H4 (cell line): ENCODE data around the gene ZW10. TPM values are rescaled to one million over a fixed set of nuclear protein-coding genes. Genes with fewer than 3 reads are reported as not detected.
A peak's percentile ranks its signal among the peaks of the same experiment; 100 is the strongest.
"Not testable (repeated sequence)": the region's sequence is repeated elsewhere in the genome, so short reads cannot be mapped to it uniquely, and the experiment has no call there.

ENCODE experiments used
- DNase-seq: peaks from one replicate; pipeline ENCODE4 v3.0.0-alpha.2; 2015; ENCODE audit warnings: low spot score
- total RNA-seq: library from RNA; depleted of rRNA; stranded (reverse); fragments of >200 nt; shearing (Covaris generic); gene quantifications from 2 replicates; pipeline ENCODE4 v1.2.3, GENCODE V29; 2014; rRNA removed

Gene ZW10, protein sequence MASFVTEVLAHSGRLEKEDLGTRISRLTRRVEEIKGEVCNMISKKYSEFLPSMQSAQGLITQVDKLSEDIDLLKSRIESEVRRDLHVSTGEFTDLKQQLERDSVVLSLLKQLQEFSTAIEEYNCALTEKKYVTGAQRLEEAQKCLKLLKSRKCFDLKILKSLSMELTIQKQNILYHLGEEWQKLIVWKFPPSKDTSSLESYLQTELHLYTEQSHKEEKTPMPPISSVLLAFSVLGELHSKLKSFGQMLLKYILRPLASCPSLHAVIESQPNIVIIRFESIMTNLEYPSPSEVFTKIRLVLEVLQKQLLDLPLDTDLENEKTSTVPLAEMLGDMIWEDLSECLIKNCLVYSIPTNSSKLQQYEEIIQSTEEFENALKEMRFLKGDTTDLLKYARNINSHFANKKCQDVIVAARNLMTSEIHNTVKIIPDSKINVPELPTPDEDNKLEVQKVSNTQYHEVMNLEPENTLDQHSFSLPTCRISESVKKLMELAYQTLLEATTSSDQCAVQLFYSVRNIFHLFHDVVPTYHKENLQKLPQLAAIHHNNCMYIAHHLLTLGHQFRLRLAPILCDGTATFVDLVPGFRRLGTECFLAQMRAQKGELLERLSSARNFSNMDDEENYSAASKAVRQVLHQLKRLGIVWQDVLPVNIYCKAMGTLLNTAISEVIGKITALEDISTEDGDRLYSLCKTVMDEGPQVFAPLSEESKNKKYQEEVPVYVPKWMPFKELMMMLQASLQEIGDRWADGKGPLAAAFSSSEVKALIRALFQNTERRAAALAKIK
- total RNA-seq: 31.0 and 35.1 TPM in 2 replicates

DNA sequence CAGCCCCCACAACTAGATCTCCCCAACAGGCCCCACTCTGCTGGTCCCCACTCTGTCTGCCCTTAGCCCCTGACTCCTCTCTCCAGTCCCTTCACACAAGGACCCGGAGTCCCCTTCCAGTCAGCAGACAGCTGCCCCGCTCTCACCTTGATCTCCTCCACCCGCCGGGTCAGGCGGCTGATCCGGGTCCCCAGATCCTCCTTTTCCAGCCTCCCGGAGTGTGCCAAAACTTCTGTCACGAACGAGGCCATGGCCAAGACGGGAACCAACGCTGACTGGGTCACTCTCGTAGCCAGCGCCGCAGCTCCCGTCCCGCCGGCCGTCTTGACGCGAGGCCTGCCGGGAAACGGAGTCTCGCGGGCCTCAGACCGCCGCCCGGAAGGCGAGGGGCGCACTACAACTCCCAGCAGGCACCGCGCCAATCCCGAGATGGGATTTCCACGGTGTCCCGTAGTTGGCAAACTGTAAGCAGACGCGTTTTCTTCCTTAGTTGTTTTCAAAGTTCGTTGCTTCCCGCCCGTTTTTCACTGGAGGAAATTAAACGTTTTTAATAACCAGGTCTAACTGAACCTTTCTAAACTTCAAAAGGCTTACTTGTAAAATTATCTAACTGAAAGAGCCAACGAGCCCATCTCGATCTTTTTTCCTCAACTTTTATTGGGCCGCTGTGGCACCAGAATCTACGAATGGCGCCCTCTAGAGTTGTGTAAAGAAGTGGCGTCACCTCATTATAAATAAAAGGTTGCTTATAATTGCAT lies at the start of gene ZW10:
Gene ZW10 (minus strand): TSS at position 277 of the 758 bp plus-strand sequence. CDS start 26 bp downstream, at position 251.
- peak; percentile 95 for DNase-seq

DNA sequence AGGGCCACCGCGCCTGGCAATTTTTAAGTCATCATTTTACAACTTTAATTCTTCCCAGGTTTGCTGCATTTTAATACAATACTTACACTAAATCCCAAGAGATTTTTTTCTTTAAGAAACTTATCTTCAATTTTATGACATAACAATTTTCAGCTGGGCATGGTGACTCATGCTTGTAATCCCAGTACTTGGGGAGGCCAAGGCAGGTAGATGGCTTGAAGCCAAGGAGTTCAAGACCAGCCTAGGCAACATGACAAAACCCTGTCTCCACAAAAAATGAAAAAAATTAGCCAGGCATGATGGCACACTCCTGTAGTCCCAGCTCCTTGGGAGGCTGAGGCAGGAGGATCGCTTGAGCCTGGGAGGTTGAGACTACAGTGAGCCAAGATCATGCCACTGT lies 44.9 kb upstream of the ZW10 start:
- DNase-seq: no peak

DNA sequence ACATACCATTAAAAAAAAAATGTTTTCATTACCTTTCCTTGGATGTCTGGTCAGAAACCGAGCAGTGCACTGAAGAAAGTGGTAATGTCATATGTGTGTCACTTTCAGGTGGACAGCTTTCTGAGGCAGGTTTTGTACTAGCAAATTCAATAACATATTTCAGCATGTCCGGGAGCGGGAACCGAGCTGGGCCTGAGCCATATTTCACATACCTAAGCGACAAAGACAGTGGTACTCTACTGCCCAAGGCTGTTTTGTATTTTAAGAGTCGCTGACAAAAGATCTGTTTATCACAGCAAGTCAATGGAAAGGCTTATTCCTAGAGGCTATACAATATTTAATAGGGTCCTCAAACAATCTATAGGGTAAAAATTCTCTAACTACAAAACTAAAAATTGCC lies 44.1 kb upstream of the ZW10 start:
- no peak for DNase-seq

DNA sequence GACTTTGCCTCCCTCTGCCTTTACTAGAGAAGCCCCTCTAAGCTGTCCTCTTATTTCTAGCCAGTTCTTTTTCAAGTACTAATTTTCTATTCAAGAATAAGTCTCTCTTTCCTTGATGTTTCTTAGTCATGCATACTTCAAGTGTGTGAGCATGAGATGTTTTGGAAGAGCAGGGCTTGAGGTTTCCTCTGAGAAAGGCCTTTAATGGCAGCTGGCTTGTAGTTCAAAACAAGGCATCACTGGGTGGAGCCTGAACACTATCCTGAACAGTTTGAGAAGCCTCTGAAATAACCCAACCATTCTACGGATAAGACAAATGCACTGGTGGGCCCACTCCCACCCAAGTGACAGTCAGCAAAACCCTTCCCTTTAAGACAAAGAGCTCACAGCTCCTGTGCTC lies 43.7 kb upstream of the ZW10 start:
- DNase-seq: no peak

DNA sequence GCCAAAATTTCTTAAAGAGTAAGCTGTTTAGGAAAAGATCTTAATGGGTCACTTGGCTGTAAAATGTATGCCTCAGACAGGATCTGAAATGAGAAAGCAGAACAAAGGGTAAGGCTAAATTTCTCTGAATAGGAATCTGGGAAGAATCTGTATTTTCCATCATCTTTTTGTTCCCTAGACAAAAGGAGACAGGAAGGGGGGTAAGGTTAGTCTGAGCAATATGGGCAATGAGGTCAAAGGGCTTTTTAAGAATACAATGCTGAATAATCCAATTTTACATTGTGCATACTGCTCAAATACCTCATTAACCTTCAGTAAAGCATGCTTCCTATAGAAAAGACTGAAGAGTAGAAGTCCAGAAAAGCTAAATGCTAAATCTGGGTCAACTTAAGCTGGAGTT lies 40.7 kb upstream of the ZW10 start:
- DNase-seq: no peak

DNA sequence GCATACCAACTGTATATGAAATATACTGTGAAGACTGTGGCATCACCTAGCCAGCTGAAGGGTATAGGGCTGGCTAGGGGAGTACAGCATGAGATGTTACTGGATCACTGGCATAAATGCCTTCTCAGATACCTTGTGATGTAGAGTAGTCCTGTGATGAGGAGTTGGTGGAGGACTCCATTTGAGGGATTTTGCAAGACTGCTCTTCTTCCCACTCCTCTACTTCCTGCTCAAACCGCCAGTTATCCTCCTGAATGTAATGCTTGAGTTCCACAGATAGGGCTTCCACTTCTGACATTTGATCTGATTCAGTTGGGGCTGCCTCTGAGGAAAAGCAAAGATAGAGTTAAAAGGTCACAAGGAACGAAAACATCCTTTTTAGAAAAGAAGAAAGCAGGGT lies 35.4 kb upstream of the ZW10 start:
- DNase-seq: no peak

DNA sequence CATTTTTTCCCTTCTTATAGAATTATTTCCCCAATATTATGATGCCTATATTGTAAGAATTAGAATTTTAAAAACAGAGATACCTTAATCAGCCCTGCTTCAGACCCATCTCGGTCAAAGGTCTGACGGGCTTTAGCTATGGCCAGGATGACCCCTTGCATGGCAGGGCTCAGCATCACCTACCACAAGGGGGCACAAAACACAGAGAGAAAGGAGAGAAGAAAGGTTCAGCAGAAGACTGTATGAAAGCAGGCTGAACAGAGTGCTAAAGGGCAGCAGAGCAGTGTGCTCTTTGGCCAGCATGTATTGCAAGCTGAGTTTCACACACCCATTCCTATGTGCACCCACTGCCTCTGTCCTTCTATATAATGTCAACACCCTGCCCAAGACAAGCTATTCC lies 32.9 kb upstream of the ZW10 start:
- DNase-seq: peak; percentile 27

DNA sequence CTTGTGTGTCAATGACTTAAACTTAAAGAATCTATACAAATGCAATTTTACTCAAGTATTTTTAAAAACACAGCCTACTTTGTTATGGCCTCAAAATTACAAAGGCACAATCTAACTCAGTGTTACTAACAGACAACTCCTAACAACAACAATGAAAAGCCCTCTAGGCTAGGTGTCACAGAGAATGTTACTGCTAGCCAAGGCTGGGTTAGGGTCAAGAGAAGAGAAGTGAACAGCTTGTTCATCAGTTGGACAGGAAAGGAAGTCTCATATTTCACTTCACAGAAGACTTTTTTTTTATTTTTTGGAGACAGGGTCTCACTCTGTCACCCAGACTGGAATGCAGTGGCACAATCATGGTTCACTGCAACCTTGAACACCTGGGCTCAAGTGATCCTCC lies 32.1 kb upstream of the ZW10 start:
- no peak for DNase-seq

DNA sequence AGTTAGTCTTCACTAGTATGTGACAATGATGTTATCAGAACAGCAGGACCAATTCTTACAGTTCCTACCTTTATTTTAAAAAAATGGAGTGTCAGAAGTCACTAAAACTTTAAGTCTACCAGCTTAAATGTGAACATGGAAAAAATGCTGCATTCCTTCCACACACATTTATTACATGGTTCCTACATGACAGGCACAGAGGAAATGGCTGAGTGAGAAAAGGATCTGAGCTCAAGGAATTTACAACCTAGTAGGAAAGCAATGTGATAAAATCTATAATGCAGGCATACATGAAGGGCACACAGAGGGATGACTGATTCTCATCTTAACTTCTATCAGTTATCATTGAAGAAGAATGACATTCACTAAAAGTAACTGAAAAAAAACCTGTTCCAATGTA lies 29.1 kb upstream of the ZW10 start:
- DNase-seq: no peak

DNA sequence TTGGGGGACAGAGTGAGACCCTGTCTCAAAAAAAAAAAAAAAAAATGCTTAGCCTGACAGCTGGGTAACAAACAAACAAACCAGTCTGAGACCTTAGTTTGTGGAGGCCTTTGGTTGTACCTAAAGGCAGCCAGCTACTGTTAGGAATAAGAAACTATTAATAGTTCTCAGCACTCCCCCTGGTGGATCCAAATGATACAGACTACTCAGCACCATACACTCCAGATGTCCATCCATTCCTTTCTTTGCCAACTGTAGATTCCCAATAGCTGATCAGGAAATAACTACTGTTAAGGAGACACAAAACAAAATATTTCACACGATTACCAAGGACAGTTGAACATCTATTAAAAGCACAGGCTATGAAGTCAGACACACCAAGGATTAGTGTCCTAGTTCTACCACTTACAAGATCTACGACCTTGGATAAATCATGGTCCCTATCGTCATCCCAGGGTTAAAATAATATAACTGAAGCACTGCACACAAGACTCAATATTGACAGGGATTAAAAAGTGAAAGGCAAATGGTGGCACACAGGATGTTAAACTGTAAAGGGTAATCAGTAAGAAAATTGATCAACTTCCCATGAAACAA lies 23.3 kb upstream of the ZW10 start:
- peak; percentile 41 for DNase-seq

DNA sequence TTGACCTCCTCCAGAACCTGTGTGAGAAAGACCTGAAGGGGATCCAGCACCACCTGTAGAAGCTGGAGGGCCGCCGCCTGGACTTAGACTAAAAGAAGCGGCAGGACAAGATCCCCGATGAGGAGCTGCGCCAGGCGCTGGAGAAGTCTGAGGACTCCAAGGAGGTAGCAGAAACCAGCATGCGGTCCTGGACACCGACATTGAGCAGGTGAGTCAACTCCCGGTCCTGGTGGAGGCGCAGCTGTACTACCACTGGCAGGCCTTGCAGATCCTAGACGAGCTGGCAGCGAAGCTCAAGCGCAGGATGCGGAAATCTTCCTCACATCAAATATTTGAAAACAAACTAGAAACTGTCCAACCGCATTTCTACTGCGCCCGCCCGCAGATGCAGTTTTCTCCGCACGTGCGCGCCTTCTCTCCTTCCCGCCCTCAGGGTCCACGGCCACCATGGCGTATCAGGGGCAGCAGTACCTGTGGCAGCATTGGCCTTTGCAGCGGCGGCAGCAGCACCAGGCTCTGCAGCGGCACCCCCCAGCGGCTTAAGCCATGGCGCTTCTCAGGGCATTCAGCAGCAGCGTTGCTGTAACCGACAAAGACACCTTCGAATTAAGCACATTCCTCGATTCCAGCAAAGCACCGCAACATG lies 16.3 kb upstream of the ZW10 start:
- no peak for DNase-seq

DNA sequence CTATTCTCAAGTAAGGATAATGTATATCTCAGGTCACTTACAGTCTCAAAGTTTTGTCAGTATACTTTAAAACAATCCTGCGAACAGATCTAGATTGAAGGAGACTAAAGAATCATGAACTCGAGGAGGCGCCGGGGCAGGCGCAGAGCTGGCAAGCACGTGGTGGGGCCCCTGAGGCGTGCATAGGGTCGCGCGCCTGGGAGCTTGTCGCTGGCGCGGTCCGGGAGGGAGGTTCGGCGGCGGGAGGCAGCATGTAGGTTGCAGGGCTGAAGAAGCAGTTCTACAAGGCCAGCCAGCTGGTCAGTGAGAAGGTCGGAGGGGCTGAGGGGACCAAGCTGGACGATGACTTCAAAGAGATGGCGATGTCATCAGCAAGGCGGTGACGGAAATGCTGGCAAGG lies 15.5 kb upstream of the ZW10 start:
- DNase-seq: not testable (repeated sequence)

DNA sequence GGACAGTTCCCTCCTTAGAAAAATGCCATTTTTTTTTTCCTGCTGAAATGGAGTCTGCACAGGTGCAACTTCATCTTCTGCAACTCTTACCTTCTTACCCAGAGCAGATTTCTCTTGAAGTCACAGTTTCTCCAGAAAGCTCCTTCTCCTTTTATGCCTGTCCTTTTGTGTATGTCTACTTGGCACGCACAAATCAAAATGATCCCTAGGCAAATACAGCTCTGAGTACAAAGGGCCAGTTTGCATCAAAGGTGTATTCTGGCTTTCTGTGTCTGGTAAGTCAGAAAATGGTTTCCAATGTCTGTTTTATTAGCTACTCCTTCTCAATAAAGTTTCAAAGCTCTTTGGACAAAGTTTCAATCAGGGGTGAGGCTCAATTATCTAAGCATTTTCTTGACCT lies 8.6 kb upstream of the ZW10 start:
- no peak for DNase-seq

DNA sequence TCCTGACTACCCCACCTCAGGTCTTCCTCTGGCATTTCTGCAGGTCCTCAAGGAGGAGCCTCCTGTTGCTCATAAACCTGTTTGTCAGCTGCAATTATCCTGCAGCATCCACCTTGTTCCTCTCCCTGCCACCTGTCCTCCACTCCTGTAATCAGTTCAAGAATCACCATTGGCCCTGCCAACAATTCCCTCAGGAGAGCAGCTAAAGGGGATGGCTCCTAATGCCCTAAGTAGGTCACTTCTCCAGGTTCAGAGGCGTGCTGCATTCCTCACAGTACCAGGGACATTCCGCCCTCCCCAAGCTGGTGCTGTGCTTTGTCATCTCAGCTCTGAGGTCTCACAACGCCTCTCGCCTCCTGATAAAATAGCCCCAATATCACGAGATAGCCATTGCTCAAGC lies 8.2 kb upstream of the ZW10 start:
- no peak for DNase-seq

DNA sequence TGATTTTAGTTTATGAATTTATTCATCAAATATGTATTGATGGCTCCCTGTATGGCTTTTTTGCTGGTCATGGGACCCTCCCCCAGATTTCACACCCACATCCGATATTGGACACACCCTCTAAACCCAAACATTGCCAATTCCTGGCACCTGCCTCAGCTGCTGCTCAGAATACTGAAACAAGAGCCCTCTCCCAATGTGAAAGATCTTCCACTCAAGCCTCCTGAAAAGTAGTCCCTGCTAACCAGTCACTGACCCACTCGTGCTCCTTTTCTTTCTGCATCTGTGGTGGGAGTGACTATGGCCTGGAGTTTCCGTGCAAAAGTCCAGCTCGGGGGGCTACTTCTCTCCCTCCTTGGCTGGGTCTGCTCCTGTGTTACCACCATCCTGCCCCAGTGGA lies 6.0 kb upstream of the ZW10 start, which contains the start of gene CLDN25:
Gene CLDN25 (plus strand): TSS at position 301 of the 400 bp plus-strand sequence. CDS start 0 bp downstream, at position 301.
- no peak for DNase-seq

DNA sequence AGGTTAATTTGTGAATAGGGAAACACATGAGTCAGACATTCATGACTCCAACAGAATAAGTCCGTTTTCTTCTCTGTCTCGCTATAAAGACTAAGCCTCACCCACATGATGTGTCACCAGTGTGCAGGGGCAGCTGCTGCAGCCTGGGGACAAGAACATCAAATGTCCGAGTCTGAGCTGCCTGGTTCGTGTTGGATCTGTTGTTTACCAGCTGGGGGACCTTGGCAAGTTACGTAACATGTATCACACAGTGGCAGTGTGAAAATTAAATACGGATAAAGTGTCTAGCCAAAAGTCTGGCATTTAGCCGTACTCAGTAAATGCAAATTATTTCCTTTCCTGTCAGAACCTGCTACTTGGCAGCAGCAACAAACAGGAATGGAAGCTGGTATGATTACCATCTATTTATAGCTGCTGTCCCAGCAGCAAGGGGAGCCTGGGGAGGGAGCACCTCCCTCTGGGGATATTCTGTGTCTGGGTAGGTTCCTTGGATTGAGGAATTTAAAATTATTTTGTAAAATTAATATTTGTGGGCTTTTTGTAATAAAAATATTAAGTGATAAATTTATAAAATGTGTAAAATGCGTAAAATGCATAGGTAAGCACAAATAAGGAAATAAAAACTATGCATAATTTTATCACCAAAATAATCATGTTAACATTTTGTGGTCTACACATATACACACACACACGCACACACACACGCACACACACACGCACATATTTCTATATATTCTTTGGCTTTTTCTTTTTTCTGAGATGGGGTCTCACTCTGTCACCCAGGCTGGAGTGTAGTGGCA lies 4.8 kb upstream of the ZW10 start:
- DNase-seq: peak; percentile 53

DNA sequence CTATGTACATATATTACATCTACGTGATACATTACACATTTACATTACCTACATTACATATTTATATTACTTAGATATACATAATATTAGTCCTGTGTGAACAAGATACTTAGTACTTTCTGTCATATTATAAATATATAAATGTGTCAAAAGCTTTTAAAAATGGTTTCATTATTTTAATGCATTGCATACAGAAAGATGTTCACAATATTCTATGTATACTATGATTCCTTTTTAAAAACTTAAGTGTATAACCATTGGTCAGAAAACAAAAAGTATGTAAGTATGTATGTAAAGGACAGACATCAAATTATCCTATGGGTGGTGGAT lies 647 bp upstream of the ZW10 start:
- no peak for DNase-seq

DNA sequence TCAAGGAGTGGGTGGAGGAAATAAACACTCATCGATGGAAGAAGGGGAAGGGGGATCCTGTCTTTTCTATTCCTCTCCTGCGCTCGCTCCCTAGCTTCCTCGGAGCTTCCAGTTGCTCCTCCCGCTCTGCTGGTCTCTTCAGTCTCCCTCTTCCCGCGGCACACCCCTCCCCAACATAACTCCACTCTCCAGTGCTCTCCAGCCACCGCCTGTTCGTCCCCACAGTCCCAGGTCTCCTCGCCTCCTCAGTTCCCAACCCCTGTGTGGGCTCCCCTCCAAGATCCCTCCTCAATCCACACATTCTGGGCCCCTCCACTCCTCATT lies 438 bp downstream of the ZW10 start:
- peak; percentile 5 for DNase-seq

DNA sequence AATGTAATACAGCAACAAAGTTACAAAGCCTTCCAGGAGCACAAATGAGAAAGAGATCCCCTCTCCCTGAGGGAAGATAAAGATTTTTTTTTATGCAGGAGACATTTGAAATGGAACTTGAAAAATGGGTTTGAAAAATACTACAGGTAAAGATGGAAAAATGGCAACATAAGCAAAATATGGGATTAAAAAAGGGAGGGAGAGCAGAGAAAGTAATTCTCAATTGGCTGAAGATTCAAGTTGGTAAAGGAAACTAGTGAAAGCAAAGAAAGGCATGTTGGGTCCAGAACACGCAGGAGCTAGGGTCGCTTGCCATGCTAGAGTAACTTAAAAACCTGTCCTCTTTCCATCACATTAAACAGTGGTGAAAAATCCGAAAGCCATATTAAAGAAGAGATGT lies 1.5 kb downstream of the ZW10 start:
- no peak for DNase-seq

DNA sequence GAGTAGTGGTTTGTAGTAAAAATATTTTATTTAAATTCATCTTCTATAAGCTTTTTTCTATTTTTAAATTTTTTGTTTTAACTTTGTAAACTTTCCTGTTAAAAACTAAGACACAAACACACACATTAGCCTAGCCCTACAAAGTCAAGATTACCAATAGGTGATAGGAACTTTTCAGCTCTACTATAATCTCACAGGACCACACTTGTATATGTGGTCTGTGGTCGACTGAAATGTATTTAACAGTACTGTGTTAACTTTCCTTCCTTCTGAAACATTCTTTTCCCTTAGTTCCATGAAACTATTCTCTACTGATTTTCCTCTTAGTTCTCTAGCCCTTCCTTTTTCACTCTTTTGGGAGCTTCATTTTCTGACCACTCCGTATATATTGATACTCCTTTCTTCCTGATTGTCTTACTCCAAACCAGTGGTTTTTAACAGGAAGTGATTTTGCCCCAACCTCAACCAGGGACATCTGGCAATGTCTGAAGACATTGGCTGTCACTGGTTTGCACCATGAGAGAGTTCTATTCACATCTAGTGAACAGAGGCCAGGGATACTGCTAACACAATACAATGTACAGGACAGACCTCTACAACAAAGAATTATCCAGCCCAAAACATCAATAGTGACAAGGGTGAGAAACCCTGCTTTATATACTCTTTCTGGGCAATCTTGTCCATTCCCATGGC lies 8.8 kb downstream of the ZW10 start:
- no peak for DNase-seq
